Prostate gland (tissue), 2 donors: ENCODE results near the gene NPTXR. TPM values are rescaled to one million over a fixed set of nuclear protein-coding genes. Genes with fewer than 3 reads are reported as not detected.

Experiments
- DNase-seq: peaks from one replicate; pipeline ENCODE4 v3.0.0-alpha.2; 2019; ENCODE audit warnings: low spot score
- H3K27ac ChIP-seq, 2 donors: fragments of 200-600 bp; sonication (generic); 2 replicates each; pipeline ENCODE4 v1.5.1; 2017 to 2019
- H3K27me3 ChIP-seq: fragments of 200-600 bp; sonication (generic); replicated peaks from 2 replicates; pipeline ENCODE4 v1.5.1; 2019; ENCODE audit not compliant: insufficient read depth
- H3K36me3 ChIP-seq, 2 donors: fragments of 200-600 bp; sonication (generic); 1 replicate in 1 of 2; 2 replicates in 1 of 2; pipeline versions ENCODE4 v1.5.1 to v1.8.1; 2017 to 2019
- H3K4me1 ChIP-seq: fragments of 200-600 bp; sonication (generic); replicated peaks from 2 replicates; pipeline ENCODE4 v1.5.1; 2019
- H3K4me3 ChIP-seq, 2 donors: fragments of 200-600 bp; sonication (generic); 2 replicates each; pipeline ENCODE4 v1.5.1; 2017 to 2019
- H3K9me3 ChIP-seq: fragments of 200-600 bp; sonication (generic); 2 replicates; pipeline ENCODE4 v1.5.1; 2017
- POLR2A ChIP-seq: fragments of 450-650 bp; IDR thresholded peaks from one replicate; pipeline ENCODE4 v1.6.1; 2016; ENCODE audit warnings: antibody characterized with exemption, mild to moderate bottlenecking
- POLR2AphosphoS5 ChIP-seq: sonication (generic); formaldehyde crosslinking; IDR thresholded peaks from one replicate; pipeline ENCODE4 v1.6.1; 2017; ENCODE audit warnings: antibody characterized with exemption
- WGBS: methylation state at CpG from one replicate; pipeline ENCODE4 v1.1.5; 2018; 5-methylcytosine and 5-hydroxymethylcytosine counted together
- intact Hi-C: fragments of 100-400 bp; cut with DNase I; formaldehyde crosslinking; loops from one replicate; pipeline ENCODE4 v1.14.2; 2022
- total RNA-seq, 2 donors: library from RNA; depleted of rRNA; stranded (reverse); fragments of >200 nt; gene quantifications; one replicate each; pipeline ENCODE4 v1.1.0, GENCODE V29; 2016
- TF ChIP-seq, protein P1 (sequence below), 4 experiments: fragments of 200-600 bp in 2 of 4; fragments of 450-650 bp in 2 of 4; sonication (generic) in 2 of 4; IDR thresholded peaks; 1 replicate in 3 of 4; 2 replicates in 1 of 4; pipeline ENCODE4 v1.5.1; 2016 to 2019; ENCODE audit warnings: antibody characterized with exemption in 4 of 4, mild to moderate bottlenecking in 2 of 4, moderate library complexity in 2 of 4

NPTXR gene
- total RNA-seq, 2 donors from 2014 or later, result 12.6 to 36.2 TPM

DNA sequence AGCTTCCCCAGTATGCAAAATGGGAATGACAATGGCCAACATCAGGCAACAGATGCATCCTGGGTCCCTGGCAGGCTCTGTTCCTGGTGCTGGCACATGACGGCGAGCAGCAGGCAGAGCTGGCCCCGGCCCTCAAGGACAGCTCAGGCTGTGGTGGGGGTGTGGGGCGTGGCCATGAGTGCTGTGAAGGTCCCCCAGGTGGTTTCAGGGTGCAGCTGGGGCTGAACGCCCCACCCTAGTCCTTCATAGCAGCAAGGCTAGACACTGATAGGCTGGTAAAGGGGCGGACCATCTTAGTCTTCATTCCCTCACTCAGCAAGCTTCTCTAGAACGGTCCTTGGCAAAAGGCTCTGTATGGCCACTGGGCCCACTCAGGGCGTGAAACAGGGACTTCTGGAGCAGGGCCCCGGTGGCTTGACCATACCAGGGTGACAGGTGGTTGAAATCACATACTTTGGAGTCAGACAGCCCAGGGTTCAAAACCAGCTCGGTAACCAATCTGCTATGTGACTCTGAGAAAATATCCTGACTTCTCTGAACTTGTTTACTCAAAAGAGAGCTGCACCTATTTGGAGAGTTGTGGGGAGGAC lies 15.1 kb downstream of the NPTXR start:
- no peaks in the 10 kb centered on the region for H3K9me3 ChIP-seq
- WGBS, result 82% methylated on average over 10 of the region's 10 CpGs
- H3K27me3 ChIP-seq, result no peaks in the 10 kb centered on the region

DNA sequence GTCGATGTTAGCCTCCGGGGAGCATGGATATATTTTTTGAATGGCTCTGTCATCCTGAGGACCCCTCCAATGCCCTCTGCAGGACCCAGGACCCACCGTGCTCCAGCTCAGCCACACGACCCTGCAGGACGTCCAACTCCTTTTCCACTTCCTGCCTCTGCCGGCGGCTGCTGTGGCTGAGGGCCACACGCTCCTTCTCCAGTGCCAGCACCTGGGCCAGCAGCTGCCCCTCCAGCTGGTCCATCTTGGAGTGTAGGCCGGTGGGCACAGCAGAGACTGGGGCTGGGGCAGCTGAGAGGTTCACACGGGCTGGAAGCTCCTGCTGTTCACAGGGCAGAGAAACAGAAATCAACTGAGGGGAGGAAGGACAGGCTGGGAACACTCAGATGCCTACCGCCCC lies 15.6 kb downstream of the NPTXR start:
- Histone ChIP-seq H3K27me3 (no peaks in the 10 kb centered on the region), H3K4me3 (no peak overlapping the region), H3K4me1 (no peaks in the 10 kb centered on the region), H3K36me3 (no peaks in the 10 kb centered on the region), H3K9me3 (no peaks in the 10 kb centered on the region), H3K27ac (no peak overlapping the region)
- DNase-seq, result no peak
- intact Hi-C loops, result no loop called here
- 60% methylated on average over 9 of the region's 11 CpGs for WGBS
- no peak for TF ChIP-seq POLR2A
- TF ChIP-seq, protein P1, sequence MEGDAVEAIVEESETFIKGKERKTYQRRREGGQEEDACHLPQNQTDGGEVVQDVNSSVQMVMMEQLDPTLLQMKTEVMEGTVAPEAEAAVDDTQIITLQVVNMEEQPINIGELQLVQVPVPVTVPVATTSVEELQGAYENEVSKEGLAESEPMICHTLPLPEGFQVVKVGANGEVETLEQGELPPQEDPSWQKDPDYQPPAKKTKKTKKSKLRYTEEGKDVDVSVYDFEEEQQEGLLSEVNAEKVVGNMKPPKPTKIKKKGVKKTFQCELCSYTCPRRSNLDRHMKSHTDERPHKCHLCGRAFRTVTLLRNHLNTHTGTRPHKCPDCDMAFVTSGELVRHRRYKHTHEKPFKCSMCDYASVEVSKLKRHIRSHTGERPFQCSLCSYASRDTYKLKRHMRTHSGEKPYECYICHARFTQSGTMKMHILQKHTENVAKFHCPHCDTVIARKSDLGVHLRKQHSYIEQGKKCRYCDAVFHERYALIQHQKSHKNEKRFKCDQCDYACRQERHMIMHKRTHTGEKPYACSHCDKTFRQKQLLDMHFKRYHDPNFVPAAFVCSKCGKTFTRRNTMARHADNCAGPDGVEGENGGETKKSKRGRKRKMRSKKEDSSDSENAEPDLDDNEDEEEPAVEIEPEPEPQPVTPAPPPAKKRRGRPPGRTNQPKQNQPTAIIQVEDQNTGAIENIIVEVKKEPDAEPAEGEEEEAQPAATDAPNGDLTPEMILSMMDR (IDR thresholded peaks at IDR 0.05), result no peak
- TF ChIP-seq POLR2AphosphoS5, result no peak

More for the DNA sequence above, 15.1 kb downstream of the NPTXR start:
- intact Hi-C loops, result no loop called here
- Histone ChIP-seq H3K4me3 (no peak overlapping the region), H3K27ac (no peak overlapping the region), H3K4me1 (no peaks in the 10 kb centered on the region), H3K36me3 (no peaks in the 10 kb centered on the region)
- TF ChIP-seq POLR2A (no peak), POLR2AphosphoS5 (no peak)
- no peak for DNase-seq

DNA sequence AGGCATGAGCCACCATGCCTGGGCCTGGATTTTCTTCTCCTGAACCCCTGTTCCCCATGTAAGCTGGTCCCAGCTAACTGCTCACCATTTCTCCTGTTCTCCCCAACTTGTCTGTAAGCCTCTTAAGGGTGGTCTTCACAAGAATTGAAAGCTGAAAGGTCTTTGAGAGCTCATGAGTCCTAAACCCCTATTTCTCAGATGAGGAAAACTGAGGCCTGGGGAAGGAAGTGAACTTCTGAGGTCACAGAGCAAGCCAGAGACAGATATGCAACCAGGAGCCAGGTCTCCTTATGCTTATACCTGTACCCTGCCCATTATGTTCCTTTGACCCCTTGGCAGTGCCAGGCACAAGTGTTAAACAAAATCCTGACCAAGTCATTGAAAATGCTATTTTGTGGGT lies 16.3 kb downstream of the NPTXR start:
- no peaks in the 10 kb centered on the region for H3K9me3 ChIP-seq
- no peak overlapping the region for H3K27ac ChIP-seq
- no peak for DNase-seq
- H3K36me3 ChIP-seq, result no peaks in the 10 kb centered on the region
- intact Hi-C loops, result no loop called here
- no peak for TF ChIP-seq POLR2AphosphoS5
- TF ChIP-seq, protein P1 (IDR thresholded peaks at IDR 0.05), result no peak
- TF ChIP-seq POLR2A, result no peak
- no peak overlapping the region for H3K4me3 ChIP-seq
- no peaks in the 10 kb centered on the region for H3K27me3 ChIP-seq
- no peaks in the 10 kb centered on the region for H3K4me1 ChIP-seq

DNA sequence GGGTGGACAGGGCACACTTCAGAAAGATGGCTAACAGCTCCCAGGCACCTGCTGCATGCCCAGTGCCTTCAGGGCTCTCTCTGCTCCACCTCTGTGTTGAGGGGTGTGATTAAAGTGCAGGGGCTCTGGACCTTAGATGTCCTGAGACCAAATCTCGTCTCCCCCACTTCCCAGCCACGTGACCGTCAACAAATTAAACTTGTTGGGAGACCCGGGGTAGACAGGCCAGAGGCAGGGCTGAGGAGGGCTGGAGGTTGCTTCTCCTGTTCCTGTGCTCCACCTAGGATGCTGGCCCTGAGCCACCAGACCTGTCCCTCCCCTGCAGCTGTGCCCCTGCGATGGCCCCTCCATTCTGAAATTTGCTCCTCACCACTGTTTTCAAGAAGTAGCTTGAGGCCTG lies 17.0 kb downstream of the NPTXR start:
- WGBS, result 75% methylated on average over 5 of the region's 5 CpGs

DNA sequence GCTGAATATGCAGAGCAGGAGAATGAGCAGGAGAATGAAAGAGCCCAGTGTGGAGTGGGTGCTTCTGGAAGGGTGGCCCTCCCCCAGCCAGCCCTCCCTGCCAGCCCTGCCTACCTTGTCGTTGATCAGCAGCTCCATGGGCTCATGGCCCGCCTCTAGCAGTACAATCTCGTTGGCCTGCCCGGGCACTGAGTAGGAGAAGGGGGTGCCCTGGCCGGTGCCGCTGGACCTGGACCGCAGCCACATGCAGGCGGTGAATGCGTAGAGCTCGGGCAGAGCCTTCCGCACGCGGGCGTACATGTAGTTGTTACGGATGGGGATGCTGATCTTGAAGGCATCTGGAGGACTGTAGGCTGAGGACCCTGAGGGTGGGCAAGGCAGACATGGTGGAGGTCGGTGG lies 17.4 kb downstream of the NPTXR start:
- Histone ChIP-seq H3K4me3 (no peak overlapping the region), H3K27me3 (no peaks in the 10 kb centered on the region), H3K36me3 (no peaks in the 10 kb centered on the region), H3K4me1 (no peaks in the 10 kb centered on the region), H3K27ac (no peak overlapping the region), H3K9me3 (no peaks in the 10 kb centered on the region)
- 86% methylated on average over 16 of the region's 16 CpGs for WGBS
- no peak for DNase-seq
- intact Hi-C loops, result no loop called here
- TF ChIP-seq POLR2AphosphoS5 (no peak), POLR2A (no peak)
- TF ChIP-seq, protein P1 (IDR thresholded peaks at IDR 0.05), result no peak

More for the DNA sequence above, 17.0 kb downstream of the NPTXR start:
- no peak overlapping the region for H3K27ac ChIP-seq
- no peak overlapping the region for H3K4me3 ChIP-seq
- DNase-seq, result no peak
- H3K9me3 ChIP-seq, result no peaks in the 10 kb centered on the region
- H3K27me3 ChIP-seq, result no peaks in the 10 kb centered on the region
- intact Hi-C loops, result no loop called here
- TF ChIP-seq, protein P1 (IDR thresholded peaks at IDR 0.05), result no peak
- TF ChIP-seq POLR2A (no peak), POLR2AphosphoS5 (no peak)
- H3K4me1 ChIP-seq, result no peaks in the 10 kb centered on the region
- no peaks in the 10 kb centered on the region for H3K36me3 ChIP-seq
